GM19351 (cell line): ENCODE measurements around the gene TRMT61A.

Source experiments
- ATAC-seq: cut with Tn5 transposase; IDR thresholded peaks from one replicate; pipeline ENCODE4 v1.9.1; 2021; ENCODE audit warnings: mild to moderate bottlenecking, moderate library complexity; ENCODE audit not compliant: unreplicated experiment

TRMT61A gene

GRCh38 chr14:103545915-103546651 lies 17.1 kb downstream of the TRMT61A start:
- ATAC-seq: no peak

DNA sequence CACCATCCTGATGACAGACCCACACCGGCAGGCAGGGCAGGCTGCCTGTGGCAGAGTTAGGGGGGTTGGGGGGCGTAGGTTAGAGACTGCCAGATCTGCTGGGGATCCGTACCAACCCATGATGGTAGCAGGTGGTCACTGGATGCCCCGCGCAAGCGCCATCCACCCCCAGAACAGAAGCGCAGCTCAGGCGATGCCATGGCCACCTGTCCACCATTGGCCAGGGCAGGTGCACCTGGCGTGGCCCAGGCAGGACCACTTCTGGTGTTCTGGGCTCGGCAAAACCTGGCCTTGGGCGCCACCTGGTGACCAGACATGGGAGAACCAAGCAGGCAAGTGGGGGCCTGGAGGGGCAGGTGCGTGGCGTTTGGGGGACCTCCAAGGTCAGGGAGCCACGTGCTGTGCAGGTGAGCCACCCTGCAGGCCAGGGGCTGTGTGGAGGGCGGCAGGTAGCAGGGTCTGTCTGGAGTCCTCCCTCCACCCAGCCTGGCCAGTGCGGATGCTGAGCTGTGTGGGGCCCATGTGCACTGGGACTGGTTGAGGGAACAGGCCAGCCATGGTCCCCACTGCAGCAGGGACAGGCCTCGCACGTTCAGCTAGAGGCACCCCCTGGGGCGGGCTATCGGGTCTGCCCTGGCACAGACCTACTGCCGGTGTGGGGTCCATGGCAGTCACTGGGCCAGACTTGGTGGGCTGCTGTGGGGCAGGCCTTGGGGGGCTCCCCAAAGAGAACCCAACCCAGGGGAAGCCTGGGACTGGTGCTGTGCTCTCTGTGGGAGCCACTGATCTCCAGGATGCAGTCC lies 17.9 kb downstream of the TRMT61A start:
- ATAC-seq: no peak

DNA sequence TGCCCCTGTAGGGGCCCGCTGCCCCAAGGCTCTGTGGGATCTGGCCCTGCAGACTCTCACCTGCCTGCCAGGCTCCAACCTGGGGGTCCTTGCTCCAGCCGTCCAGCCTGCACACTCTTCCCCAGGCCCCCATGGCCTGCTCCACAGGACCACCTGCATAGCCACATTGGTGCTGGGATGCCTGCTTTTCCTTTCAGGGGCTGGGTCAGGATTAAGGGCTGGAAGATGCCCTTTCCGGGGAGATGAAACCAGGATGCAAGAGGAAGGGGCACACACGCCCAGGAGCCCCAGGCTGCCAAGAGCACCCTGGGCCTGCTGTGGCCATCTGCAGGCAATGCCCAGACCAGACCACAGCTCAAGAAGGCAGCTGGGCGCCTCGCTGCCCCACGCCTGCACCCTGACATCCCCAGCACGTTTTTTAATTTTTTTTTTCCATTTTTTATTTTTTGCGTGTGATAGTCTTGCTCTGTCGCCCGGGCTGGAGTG lies 18.5 kb downstream of the TRMT61A start:
- ATAC-seq: no peak

GRCh38 chr14:103547941-103548462 lies 19.0 kb downstream of the TRMT61A start:
- no peak for ATAC-seq

DNA sequence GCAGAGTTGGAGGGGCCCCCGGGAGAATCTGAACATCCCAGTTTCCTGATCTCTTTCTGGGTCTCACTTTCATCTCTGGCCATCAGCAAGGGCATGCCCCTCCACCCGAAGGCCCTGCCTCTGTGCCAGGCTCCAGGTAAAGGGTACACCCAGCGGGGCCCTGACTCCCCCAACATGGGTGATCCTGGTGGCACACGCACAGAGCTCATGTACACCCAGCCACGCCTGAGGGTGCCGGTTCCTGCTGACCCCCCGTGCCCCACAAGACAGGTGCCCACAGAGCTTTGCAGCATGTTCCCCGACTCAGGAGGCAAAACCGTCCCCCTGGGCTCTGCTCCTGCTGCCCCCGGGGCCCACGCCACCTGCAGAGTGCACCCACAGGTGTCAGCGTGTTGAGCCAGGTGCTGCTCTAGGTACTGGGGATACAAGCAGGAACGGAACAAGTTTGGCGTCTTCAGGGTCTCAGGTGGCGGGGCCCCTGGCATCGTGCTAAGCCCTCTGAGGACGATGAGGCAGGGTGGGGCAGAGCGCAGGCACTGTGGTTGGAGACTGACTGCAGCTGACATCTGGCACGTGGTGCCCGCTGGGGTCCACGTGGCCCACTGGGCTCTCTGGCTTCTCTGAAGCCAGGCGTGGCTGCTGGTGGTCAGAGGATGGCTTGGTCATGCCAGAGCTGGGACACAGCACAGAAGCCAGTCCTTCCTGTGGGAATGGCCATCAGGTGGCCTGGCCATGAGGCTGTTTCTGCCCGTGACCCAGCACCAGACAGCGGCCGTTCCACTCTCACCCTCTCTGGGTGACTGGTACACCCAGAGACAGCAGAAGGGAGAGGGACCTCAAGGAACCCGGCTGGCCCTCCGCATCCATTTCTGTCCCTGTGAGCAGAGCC lies 19.7 kb downstream of the TRMT61A start:
- ATAC-seq: no peak

- ATAC-seq: no peak
Measured at GRCh38 chr14:103549361-103550311, 20.6 kb downstream of the TRMT61A start.

- ATAC-seq: no peak
Measured at GRCh38 chr14:103550451-103551337, 21.7 kb downstream of the TRMT61A start.

- ATAC-seq: no peak
Measured at GRCh38 chr14:103551338-103551762, 22.4 kb downstream of the TRMT61A start.

DNA sequence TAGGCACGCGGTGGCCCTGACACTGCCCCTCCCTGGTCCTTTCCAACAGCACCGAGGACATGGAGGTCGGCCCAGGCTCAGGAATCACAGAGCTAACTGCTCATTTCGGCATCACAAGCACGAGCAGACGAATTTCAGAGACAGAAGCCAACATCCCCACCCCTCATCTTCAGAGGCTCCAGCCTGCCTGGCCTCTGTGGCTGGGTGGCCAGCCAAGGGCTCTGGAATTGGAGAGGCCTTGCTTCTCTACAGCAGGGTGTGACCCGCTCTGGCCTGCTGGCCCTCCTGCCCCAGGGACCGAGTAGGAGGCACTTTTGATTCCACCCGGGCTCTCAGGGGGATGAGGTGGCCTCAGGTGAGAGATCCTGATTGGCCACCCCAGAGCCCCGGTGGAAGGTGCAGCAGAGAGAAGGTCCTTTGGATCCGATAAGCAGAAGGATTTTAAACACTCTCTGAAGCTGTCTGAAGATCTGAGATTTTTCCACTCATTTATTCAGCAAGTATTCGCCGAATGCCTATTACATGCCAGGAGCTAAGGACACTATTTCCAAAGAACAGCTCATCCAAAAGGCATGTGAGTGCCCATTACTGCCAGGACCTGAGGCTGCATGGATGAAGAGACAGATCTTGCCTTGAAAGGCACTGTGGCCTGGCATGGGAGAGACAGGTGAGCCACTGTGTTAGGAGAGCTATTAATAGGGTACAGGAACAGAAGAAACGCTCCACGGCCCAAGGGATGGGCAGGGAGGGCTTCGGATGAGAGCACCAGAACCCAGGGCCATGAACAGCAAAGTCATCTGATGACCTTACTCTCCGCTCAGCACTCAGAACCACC lies 23.2 kb downstream of the TRMT61A start:
- ATAC-seq: no peak

DNA sequence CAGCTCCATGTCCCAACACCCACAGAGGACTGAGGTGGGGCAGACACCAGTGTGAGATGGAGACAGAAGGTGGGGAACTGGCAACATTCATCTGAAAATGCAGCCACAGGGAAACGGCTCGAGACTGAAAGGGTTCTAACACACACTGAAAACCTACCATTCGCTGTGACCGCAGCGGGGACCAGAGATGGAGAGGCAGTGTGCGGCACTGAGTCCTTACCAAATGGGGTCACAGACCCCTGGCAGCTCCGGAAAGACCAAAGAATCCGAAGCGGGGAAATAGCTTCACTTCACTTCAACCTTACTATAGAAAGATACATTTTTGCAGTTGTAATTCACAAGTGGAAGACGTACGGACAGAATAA lies 23.8 kb downstream of the TRMT61A start:
- no peak for ATAC-seq

DNA sequence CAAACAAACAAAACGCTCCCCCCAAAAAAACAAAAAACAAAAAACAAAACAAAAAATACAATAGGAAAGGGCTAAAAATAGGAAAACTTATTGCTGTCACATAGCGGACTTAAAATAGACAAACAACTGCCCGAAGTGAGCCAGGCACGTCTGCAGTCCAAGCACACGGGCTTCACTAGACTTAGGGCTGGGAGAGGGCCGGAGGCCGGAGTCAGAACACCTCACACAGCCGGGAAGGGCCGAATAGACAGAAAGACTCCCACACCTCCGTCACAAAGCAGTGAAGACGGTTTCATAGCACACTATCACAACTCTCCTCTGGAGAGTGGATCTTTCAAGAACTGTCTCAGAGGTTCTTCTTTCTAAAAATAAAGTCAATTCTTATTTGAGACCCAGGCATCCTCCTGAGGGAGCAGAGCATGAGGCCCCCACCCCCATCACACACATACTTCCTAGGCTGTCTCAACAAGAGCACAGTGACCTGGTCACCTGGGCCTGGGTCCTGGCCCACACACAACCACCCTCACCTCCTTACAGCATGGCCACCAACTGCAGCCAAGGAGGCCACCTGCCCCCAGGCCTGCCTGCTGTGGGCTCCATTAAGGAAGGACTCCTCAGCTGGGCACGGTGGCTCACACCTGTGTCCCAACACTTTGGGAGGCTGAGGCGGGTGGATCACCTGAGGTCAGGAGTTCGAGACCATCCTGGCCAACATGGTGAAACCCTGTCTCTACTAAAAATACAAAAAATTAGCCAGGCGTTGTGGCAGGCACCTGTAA lies 26.8 kb downstream of the TRMT61A start:
- ATAC-seq: no peak

- ATAC-seq: no peak
Measured at GRCh38 chr14:103556946-103557758, 28.2 kb downstream of the TRMT61A start.

DNA sequence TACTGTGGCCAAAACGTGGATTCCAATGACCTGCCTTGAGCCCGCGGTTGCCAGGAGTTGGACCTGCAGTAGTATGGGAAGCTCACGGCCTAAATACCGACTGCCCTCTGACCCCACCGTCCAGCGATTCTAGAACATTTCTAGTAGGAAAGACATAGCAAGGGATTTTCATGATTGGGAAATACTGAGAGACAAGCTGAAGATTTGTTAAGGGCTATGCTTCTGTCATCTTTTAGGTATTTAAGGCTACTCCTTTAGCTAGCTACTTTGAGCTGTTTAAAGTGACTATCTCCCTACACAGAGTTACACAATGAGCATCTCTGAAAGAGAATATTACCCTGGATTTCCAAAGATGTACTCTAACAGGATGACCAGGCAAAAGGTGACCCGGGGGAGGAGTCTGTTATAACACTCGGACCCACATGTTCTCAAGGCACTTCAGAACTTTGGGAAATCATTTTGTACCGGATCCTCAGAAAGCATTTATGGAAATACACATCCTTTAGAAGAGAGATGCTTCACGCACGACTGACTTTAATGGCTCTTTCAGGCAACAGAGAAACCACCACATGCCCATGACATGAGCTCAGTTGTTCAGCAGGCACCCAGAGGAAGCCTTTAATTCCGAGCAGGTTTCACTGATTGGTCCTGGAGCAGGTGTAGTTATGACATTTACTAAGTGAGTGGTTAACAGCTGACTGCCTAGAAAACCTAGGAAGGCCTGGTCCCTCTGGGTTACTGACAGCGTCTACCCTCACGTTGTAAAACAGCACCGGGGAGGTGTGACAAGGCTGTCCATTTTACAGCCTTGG lies 29.3 kb downstream of the TRMT61A start:
- ATAC-seq: no peak

DNA sequence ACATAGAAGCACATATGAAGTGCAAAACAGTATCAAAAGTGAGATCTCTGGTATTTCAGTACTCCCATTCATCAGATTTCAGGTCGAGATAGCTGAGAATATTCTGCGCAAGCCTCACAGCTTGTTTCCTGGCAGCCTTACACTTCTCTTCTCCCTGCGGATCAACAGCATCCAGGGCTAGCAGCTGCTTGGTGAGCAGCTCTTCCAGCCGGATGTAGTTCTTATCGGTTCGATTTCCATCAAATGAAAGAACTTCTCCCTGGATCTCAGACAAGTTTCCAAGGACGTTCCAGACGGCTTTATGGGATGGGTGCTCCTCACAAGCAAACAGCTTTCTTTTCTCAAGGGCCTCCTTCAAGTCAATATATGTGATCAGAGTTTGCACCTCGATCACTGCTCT lies 30.8 kb downstream of the TRMT61A start:
- ATAC-seq: no peak

DNA sequence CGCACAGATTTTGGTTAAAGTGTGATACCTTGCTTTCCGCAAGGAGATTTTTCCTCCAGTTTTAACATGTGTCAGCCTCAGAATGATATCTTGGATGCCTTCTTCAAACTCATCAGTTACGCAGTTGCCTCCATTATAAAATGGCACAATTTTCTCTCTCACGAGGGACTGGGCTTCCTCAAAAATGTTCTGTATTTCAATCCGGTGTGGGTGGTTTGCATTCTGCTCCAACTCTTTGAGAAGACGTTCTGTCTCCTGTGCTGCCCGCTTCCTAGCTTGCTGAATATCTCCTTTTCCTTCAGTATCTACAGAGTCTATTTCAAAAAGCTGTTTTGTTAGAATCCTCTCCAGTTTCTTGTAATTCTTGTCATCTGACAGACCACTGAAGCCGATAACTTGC lies 31.7 kb downstream of the TRMT61A start:
- no peak for ATAC-seq
